Measurements from ENCODE around the gene VCPKMT. TPM values are rescaled to one million over a fixed set of nuclear protein-coding genes. Genes with fewer than 3 reads are reported as not detected.

VCPKMT gene
- total RNA-seq, 1 donor from 2014 or later, result 23.5 TPM

DNA sequence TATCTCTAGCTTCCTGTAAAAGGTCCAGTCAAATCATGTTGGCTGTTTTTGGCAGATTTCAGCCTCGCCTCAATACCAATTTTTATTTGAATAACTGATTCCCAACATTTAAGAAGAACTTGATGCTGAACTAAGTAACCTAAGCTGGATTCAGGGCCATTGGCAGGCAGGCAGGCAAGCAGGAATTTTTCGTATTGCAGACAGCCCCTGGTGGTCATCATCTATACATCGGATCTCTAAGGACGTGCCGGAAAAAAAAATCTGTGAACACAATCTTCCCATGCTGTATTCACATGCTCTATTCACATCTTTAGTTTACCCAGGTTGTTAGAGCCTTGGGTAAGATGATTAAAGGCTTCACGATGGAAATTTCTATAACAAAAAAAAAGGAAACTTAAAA is 7.0 kb downstream of the VCPKMT start:
- H3K4me3 ChIP-seq, result no peak overlapping the region
- DNase-seq (ENCODE audit: low spot score), result no peak
- H3K4me1 Mint-ChIP-seq, result no peaks in the 10 kb centered on the region
- H3K4me2 ChIP-seq, result no peak overlapping the region
- no peak overlapping the region for H2AFZ ChIP-seq (replicated peaks)
- H3K4me1 ChIP-seq, result no peaks in the 10 kb centered on the region
- H3K4me3 Mint-ChIP-seq, result no peak overlapping the region
- no peaks in the 10 kb centered on the region for H4K20me1 ChIP-seq (ENCODE audit: low read depth)
- no peaks in the 10 kb centered on the region for H3K9me3 ChIP-seq (ENCODE audit: low read depth)
- peaks cover 20% of the 10 kb centered on the region for H3K36me3 ChIP-seq
- H3K27ac ChIP-seq, result no peak overlapping the region
- H3K27me3 Mint-ChIP-seq (ENCODE audit: insufficient read depth, low read depth), result peaks cover 5% of the 10 kb centered on the region
- peaks cover 24% of the 10 kb centered on the region for H3K36me3 Mint-ChIP-seq
- H3K27ac Mint-ChIP-seq, result no peak overlapping the region
- peaks cover 15% of the 10 kb centered on the region for H3F3A ChIP-seq (ENCODE audit: low read depth)
- H3K79me2 ChIP-seq (ENCODE audit: low read depth), result peaks cover 10% of the 10 kb centered on the region
- peak; percentile 32 for TF ChIP-seq CTCF (IDR thresholded peaks at IDR 0.05)
- no peak for TF ChIP-seq EZH2 (IDR thresholded peaks at IDR 0.05)
- H3K9ac ChIP-seq, result no peak overlapping the region
- no peaks in the 10 kb centered on the region for H3K9me3 Mint-ChIP-seq
- no peaks in the 10 kb centered on the region for H3K27me3 ChIP-seq

- H3K4me1 Mint-ChIP-seq, result no peaks in the 10 kb centered on the region
- no peak overlapping the region for H3K4me3 Mint-ChIP-seq
- Histone ChIP-seq H3K4me3 (no peak overlapping the region), H3K36me3 (peaks cover 19% of the 10 kb centered on the region), H3K27me3 (no peaks in the 10 kb centered on the region), H3K4me2 (no peak overlapping the region), H3K9ac (no peak overlapping the region), H3K79me2 (ENCODE audit: low read depth) (peaks cover 5% of the 10 kb centered on the region), H2AFZ (replicated peaks) (no peak overlapping the region), H4K20me1 (ENCODE audit: low read depth) (no peaks in the 10 kb centered on the region), H3K27ac (no peak overlapping the region), H3K4me1 (no peaks in the 10 kb centered on the region), H3K9me3 (ENCODE audit: low read depth) (no peaks in the 10 kb centered on the region), H3F3A (ENCODE audit: low read depth) (peaks cover 15% of the 10 kb centered on the region)
- H3K27ac Mint-ChIP-seq, result no peak overlapping the region
- DNase-seq (ENCODE audit: low spot score), result no peak
- TF ChIP-seq EZH2phosphoT487 (IDR thresholded peaks at IDR 0.05), result no peak
- H3K27me3 Mint-ChIP-seq (ENCODE audit: insufficient read depth, low read depth), result peaks cover 5% of the 10 kb centered on the region
- H3K36me3 Mint-ChIP-seq, result peaks cover 18% of the 10 kb centered on the region
- H3K9me3 Mint-ChIP-seq, result no peaks in the 10 kb centered on the region
Observed at GRCh38 chr14:50107850-50108249, 8.5 kb downstream of the VCPKMT start.

- no peaks in the 10 kb centered on the region for H3K9me3 ChIP-seq (ENCODE audit: low read depth)
- H2AFZ ChIP-seq (replicated peaks), result no peak overlapping the region
- H3K4me2 ChIP-seq, result no peak overlapping the region
- H3K79me2 ChIP-seq (ENCODE audit: low read depth), result no peaks in the 10 kb centered on the region
- TF ChIP-seq EZH2phosphoT487 (IDR thresholded peaks at IDR 0.05), result no peak
- no peak for TF ChIP-seq EZH2 (IDR thresholded peaks at IDR 0.05)
- Mint-ChIP-seq H3K4me1 (no peaks in the 10 kb centered on the region), H3K27ac (no peak overlapping the region), H3K36me3 (peaks cover 12% of the 10 kb centered on the region), H3K4me3 (no peak overlapping the region), H3K27me3 (ENCODE audit: insufficient read depth, low read depth) (peaks cover 5% of the 10 kb centered on the region), H3K9me3 (no peaks in the 10 kb centered on the region)
- DNase-seq (ENCODE audit: low spot score), result no peak
- peaks cover 15% of the 10 kb centered on the region for H3F3A ChIP-seq (ENCODE audit: low read depth)
- H3K4me3 ChIP-seq, result no peak overlapping the region
- H3K27ac ChIP-seq, result no peak overlapping the region
- peaks cover 10% of the 10 kb centered on the region for H3K36me3 ChIP-seq
- H4K20me1 ChIP-seq (ENCODE audit: low read depth), result no peaks in the 10 kb centered on the region
- H3K4me1 ChIP-seq, result no peaks in the 10 kb centered on the region
- no peaks in the 10 kb centered on the region for H3K27me3 ChIP-seq
- no peak overlapping the region for H3K9ac ChIP-seq
Observed at GRCh38 chr14:50106178-50106577, 10.2 kb downstream of the VCPKMT start.

GRCh38 chr14:50103558-50103957 is 12.8 kb downstream of the VCPKMT start:
- no peak for DNase-seq (ENCODE audit: low spot score)
- H3K27me3 ChIP-seq, result no peaks in the 10 kb centered on the region

More at GRCh38 chr14:50103558-50103957, 12.8 kb downstream of the VCPKMT start:
- Histone ChIP-seq H3K4me2 (no peak overlapping the region), H3K9me3 (ENCODE audit: low read depth) (no peaks in the 10 kb centered on the region), H3K4me1 (no peaks in the 10 kb centered on the region), H3K4me3 (no peak overlapping the region), H4K20me1 (ENCODE audit: low read depth) (no peaks in the 10 kb centered on the region), H3K36me3 (no peaks in the 10 kb centered on the region), H3F3A (ENCODE audit: low read depth) (peaks cover 5% of the 10 kb centered on the region), H2AFZ (replicated peaks) (no peak overlapping the region), H3K27ac (no peak overlapping the region), H3K9ac (no peak overlapping the region), H3K79me2 (ENCODE audit: low read depth) (no peaks in the 10 kb centered on the region)
- TF ChIP-seq EZH2 (IDR thresholded peaks at IDR 0.05) (no peak), EZH2phosphoT487 (IDR thresholded peaks at IDR 0.05) (no peak), CTCF (IDR thresholded peaks at IDR 0.05) (no peak)
- Mint-ChIP-seq H3K9me3 (no peaks in the 10 kb centered on the region), H3K4me1 (no peaks in the 10 kb centered on the region), H3K4me3 (no peak overlapping the region), H3K27ac (no peak overlapping the region), H3K36me3 (peaks cover 3% of the 10 kb centered on the region), H3K27me3 (ENCODE audit: insufficient read depth, low read depth) (peaks cover 3% of the 10 kb centered on the region)

Measured in neural progenitor cell (in vitro differentiated cells).